GM12874 (cell line): ENCODE data around the gene BRWD1.

Experiments
- TF ChIP-seq, protein P1 (sequence below): IDR thresholded peaks from 2 replicates; pipeline ENCODE4 v1.5.1; 2011; ENCODE audit warnings: low read depth, mild to moderate bottlenecking, control low read depth, low read length, moderate library complexity; ENCODE audit not compliant: insufficient read depth

Gene BRWD1

GRCh38 chr21:39209334-39209688 lies 104.1 kb downstream of the BRWD1 start:
- TF ChIP-seq, protein P1, sequence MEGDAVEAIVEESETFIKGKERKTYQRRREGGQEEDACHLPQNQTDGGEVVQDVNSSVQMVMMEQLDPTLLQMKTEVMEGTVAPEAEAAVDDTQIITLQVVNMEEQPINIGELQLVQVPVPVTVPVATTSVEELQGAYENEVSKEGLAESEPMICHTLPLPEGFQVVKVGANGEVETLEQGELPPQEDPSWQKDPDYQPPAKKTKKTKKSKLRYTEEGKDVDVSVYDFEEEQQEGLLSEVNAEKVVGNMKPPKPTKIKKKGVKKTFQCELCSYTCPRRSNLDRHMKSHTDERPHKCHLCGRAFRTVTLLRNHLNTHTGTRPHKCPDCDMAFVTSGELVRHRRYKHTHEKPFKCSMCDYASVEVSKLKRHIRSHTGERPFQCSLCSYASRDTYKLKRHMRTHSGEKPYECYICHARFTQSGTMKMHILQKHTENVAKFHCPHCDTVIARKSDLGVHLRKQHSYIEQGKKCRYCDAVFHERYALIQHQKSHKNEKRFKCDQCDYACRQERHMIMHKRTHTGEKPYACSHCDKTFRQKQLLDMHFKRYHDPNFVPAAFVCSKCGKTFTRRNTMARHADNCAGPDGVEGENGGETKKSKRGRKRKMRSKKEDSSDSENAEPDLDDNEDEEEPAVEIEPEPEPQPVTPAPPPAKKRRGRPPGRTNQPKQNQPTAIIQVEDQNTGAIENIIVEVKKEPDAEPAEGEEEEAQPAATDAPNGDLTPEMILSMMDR: no peak

GRCh38 chr21:39208624-39209333 lies 104.7 kb downstream of the BRWD1 start:
- TF ChIP-seq, protein P1: no peak

DNA sequence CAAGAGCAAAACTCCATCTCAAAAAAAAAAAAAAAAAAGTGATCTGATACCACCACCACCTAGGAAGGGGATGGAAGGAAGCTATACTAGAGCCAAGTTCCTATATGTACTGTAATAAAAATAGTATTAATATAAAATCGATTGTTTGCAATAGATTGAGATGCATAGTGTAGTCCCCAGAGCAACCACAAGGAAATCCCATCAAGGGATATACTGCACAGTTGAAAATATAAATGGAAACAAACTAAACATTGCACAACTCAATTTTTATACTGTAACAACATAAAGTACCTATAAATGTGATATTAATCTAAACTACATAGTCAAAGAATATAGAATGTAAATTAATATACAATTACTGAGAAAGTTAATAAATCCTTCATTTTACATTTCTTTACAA lies 109.3 kb downstream of the BRWD1 start:
- TF ChIP-seq, protein P1: no peak

DNA sequence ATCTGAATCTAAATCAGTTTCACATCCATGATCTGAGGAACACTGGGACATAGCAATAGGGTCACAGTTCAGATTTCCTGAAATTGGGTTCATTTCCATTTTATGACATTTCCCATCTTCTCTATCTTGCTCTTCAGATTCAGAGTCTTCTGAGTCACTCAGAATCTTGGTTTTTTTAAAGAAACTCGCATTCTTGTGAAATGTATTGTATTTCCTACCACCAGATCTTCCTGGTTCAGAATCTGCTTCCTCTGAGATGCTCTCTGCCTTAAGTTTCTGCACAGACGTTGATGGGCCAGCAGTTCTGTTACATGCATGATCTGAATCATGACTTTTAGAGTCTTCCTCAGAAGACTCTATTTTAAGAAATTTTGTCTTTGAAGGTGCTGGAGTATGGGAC lies 114.6 kb downstream of the BRWD1 start:
- TF ChIP-seq, protein P1: no peak

- TF ChIP-seq, protein P1: no peak
Measured at GRCh38 chr21:39197448-39198233, 115.8 kb downstream of the BRWD1 start.

- TF ChIP-seq, protein P1: no peak
Measured at GRCh38 chr21:39196838-39197237, 116.6 kb downstream of the BRWD1 start.

DNA sequence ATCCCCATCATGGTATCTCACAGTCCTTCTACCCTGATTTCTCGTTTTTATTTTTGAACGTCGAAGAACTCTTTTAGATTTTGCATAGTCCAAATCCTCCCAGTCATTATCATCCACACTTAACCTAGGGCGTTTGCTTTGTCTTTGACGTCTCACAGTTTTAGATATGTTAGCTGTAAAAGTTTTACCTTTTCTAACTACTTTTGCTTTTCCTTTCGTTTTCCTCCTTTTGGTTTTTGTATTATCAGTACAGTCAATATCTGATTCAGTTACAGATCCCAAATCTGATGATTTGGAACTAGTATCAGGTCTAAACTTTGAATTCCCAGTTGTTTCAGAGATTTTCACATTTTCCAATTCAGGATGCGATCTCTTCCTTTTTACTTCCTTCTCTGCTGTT lies 117.1 kb downstream of the BRWD1 start:
- TF ChIP-seq, protein P1: no peak
